ENCODE results near the gene ALDH1B1. TPM values are rescaled to one million over a fixed set of nuclear protein-coding genes. Genes with fewer than 3 reads are reported as not detected.

ALDH1B1 gene
- total RNA-seq, result 36.8 TPM

DNA sequence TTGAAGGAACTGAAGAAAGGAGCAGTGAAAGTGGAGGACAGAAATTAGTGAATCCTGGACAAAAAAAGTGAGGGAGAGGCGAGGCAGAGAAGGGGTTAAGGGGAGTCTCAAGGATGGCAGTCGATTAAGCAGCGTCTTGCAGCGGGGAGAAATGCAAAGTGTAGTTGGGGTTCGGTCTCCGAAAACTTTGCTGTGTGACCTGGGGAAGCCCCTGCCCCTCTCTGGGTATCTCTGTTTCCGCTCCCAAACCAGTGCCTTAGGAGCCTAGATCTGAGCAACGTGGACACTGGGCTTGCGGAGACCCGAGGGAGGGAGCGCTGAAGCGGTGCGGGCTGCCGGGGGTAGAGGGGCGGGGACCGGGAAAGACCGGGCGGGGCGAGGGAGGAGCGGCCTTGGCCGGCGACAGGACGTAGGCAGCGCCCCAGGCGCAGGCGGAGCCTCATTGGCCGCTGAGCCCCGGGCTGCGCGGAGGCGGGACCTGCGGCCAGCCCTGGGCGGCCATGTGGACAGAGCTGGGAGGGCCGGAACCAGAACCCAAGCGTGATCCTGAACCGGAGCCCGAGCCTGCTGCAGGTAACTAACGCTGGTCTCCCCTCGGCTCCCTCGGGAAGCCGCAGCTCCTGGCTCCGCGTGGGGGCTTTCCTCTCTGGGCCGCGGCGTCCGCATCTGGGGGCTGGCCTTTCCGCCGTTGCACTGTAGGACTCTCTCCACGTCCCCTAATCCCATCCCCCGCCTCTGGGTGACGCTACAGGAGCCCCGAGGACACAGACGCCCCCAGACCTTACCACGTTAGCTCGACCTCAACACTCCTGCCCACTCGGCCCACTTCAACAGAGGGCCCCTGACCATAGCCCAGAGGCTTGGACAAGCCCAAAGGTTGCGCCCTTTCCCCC lies at the start of gene ALDH1B1:
TSS of gene ALDH1B1 (plus strand) at position 468 of the 893 bp plus-strand sequence. CDS start 3,047 bp downstream, outside the sequence.
- peak; percentile 90 for DNase-seq (ENCODE audit: low spot score)

- DNase-seq (ENCODE audit: low spot score), result no peak
These were observed 49.5 kb upstream of the ALDH1B1 start for GRCh38 chr9:38343037-38343436.

DNA sequence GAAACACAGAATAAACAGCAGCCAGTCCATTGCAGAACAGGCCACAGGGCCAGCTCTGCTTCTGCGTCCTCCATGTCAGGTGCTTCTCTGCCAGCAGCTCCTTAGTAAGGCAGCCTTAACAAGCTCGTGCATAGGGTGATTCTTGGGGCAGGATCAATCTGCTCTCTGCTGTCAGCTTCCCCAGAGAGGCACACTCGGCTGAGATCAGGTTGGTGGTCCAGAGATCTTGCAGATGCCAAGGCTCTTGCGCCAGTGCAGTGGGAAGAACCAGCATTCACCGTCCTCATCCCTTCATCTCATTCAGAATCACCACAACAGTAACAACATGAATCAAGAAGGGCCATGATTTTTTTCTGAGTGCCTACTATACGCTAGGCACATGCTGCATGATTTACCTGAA lies 49.0 kb upstream of the ALDH1B1 start:
- no peak for DNase-seq (ENCODE audit: low spot score)

DNA sequence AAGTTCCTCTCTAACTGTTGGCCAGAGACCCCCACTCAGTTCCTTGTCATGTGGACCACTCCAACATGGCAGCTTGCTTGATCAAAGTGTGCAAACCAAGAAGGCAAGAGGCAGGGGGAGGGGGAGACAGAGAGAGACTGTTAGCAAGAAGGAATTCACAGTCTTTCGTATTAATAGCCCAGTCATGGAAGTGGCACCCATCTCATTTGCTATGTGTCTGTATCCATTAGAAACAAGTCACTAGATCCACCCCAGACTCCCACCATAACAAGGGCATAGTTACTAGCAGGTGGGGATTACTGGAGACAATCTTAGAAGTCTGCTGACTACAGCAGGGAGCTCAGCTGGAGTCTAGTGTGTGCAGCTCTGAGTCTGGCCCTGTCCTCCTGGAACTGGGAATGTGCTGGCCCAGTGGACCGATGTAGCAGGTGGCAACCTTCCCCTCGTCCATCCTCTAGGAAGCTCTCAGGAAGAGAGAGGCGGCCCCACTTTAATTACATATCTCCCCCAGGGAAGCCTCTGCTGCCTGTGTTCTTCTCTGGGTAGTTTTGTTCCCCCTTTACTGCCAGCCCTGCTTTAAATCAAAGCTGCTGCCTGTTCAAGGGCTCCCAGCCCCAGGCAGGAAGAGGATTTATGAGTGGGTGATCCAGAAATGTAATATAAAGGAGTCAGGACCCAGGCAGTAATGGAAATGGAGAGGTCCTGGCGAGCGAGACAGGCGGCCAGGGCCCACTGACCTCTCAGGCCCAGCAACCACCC lies 47.8 kb upstream of the ALDH1B1 start:
- DNase-seq (ENCODE audit: low spot score), result no peak

DNA sequence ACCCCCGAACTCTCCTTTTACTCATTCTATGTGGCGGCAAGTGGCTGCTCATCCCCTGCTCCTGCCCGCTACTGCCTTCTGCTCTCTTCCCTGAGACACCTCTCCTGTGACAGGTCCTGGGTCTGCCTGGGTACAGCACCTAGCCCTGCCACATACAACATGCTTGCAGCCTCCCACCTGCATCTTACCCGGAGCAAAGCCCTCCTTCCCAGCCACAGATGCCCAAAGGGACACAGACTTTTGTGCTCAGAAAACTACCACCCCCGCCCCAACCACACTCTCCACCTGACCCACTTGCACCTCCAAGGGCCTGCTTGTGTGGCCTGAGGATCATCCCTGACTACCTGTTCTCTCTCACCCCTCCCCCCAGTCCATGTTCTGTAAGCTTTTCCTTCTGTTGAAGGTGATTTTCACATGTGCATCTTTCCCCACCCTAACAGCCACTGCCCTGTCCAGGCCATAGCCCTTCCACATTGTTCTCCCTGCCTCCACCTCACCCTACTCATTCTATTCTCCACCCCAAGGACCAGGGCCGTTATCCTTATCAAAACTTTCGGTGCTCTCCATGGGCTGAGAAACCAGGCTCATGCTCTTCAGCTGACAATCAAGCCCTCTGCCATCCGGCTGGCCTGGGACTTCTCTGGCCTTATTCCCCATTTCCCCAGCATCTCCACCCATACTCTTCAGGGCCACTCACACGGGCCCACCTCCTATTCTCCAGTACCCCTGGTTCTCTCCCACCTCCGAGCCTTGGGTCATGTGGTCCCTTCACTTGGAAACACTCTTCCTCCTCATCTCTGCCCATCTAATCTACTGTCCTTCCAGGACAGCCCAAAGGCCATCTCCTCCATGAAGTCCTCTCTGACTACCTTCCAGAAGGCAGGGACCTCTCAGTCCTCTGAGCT lies 46.4 kb upstream of the ALDH1B1 start:
- DNase-seq (ENCODE audit: low spot score), result no peak

GRCh38 chr9:38346811-38347210 lies 45.7 kb upstream of the ALDH1B1 start:
- peak; percentile 34 for DNase-seq (ENCODE audit: low spot score)

DNA sequence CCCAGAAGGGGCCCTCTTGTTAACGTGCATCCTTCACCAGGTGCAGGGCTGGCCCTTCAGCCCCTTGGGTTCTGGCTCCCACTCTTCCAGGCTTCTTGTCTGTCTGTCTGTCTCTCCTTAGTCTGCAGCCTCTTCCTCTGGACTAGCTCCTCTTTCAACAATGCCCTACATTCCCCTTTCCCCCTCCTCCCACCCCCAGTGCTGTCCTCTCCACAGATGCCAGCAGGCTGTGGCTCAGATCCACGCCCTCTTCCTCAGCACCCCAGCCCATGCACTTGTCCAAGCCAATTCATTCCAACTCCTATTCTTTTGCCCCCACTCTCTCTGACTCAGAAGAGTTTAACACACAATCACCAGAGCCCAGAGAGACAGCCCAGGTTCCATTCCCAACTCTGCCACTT lies 45.2 kb upstream of the ALDH1B1 start:
- DNase-seq (ENCODE audit: low spot score), result peak; percentile 33

DNA sequence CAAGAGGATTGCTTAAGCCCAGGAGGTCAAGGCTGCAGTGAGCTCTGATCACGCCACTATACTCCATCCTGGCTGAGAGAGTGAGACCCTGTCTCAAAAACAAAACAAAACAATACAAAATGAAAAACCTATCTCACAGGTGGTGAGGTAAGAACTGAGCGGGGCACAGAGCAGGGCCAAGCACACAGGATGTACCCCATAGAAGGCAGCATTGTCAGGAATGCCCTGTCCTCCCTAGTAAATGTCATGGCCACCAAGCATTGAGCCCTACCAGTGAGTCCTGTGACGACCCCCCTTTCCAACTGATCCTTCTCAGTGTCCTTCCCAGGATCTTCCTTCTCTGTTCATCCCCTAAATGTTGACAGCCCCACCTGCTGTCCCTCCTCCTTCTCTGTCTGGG lies 44.6 kb upstream of the ALDH1B1 start:
- peak; percentile 15 for DNase-seq (ENCODE audit: low spot score)

DNA sequence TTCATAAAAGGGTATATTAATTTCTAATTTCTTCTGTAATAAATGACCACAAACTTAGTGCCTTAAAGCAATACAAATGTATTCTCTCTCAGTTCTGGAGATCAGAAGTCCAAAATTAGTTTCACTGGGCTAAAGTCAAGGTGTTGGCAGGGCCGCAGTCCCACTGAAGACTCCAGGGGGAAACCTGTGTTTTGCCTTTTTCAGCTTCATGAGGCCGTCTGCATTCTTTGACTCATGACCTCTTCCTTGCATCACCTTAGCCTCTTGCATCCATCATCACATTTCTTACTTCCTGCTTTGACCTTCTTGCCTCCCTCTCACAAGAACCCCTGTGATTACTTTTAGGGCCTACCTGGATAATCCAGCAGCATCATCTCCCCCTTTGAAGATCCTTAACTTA lies 42.0 kb upstream of the ALDH1B1 start:
- no peak for DNase-seq (ENCODE audit: low spot score)

GRCh38 chr9:38352530-38353328 lies 39.8 kb upstream of the ALDH1B1 start:
- no peak for DNase-seq (ENCODE audit: low spot score)

GRCh38 chr9:38355115-38355514 lies 37.4 kb upstream of the ALDH1B1 start:
- no peak for DNase-seq (ENCODE audit: low spot score)

DNA sequence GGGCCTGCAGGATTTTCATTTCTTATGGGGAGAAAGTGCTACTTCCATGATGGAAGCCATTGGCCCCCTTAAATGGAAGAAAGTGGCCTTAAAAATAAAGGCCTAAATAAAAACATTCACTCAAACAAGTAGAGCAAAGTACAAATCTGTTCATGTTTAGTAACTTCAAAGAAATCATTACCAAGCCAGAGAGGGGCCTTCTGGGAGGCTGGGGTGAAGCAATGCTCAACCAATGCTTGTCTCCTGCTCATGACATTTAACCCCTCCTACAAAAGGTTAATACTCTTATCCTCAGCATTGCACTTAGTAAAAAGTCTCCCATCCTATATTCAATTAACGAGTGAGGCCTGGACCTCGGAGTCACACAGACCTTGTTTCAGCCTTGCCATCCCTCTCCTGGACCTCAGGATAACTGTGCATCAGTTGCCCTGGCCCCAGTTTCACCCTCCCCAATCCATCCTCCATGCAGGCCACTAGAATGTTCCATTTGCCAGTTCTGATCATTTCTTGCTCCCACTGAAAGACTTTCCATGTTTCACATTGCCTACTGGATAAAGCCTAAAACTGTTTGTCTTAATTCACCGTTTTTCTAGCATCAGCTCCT lies 36.9 kb upstream of the ALDH1B1 start:
- no peak for DNase-seq (ENCODE audit: low spot score)

GRCh38 chr9:38356851-38357250 lies 35.7 kb upstream of the ALDH1B1 start:
- DNase-seq (ENCODE audit: low spot score), result no peak

GRCh38 chr9:38357350-38358114 lies 35.0 kb upstream of the ALDH1B1 start:
- no peak for DNase-seq (ENCODE audit: low spot score)

GRCh38 chr9:38358390-38359296 lies 33.9 kb upstream of the ALDH1B1 start:
- DNase-seq (ENCODE audit: low spot score), result no peak

DNA sequence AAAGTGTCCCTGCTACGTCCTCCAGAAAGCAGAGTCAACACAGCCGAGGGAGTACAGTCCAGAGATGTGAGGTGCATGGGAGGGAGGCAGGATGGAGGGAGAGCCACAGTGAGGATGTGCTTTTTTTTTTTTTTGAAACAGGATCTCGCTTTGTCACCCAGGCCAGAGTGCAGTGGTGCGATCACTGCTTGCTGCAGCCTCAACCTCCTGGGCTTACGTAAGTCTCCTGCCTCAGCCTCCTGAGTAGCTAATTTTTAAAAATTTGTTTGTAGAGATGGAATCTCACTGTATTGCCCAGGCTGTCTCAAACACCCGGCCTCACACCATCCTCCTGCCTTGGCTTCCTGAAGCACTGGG lies 33.2 kb upstream of the ALDH1B1 start:
- DNase-seq (ENCODE audit: low spot score), result no peak

- no peak for DNase-seq (ENCODE audit: low spot score)
These were observed 32.7 kb upstream of the ALDH1B1 start for GRCh38 chr9:38359689-38360385.

DNA sequence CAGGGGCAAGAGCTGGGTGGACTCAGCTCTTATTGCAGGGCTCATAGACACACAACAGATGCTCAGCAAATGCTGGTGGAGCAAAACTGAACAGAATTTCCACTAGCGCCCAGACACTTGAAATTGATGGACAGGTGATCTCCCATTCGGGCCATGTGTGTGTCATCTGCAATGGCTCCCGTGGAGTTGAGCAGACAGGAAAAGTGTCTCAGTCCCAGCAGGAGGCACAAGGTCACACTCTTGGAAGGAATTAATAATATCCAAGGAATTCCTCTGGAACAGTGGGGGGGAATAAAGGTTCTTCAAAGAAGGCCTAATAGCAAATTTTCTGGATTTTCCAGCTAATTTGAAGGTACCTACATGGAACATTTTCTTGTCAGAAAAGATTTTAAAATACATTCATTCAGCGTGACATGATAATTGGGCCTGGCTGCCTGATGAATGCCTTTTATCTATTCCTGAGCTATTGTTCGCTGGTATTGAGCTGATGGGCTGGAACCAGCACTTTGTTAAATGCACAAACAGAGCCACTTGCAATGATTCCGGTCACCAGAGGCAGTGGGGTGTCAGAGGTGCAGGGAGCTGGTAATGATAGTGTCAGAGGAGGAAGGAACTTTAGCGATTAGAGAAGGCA lies 31.5 kb upstream of the ALDH1B1 start:
- no peak for DNase-seq (ENCODE audit: low spot score)

Data from ureter (tissue), 1 donor.